ENCODE measurements around the gene CD300E.

DNA sequence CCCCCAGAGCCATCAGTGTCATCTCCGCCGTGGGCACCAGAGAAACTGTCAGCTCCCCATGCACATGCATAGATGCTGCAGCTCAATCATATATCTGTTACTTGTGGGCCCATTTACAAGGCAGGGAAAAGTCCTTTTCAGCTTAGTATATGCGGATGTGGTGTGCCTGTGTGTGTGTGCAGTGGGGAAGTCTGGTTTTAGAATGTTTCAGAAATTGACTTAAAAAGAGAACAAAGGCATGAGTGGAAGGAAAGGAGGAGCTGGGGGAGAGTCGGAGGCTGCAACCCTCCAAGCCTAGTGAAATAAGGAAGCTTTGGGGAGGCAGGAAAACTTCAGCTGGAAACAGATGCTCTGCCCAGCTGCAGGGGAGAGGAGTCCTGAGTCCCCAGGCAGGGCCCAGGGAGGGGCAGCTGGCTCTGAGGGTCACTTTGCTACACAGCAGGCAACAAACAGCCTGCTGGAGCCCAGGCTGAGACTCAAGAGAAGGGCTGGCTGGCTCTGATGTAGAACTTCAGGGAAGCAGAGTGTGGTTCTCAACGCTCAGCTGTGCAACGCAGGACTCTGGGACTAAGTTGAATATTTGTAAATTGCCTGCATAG is 20.4 kb downstream of the CD300E start:
- no peak for TF ChIP-seq REST (IDR thresholded peaks at IDR 0.05; ENCODE audit: low read depth)
- TF ChIP-seq POLR2A (IDR thresholded peaks at IDR 0.05; ENCODE audit: borderline replicate concordance, extremely low read depth, insufficient read depth, insufficient read length) = no peak
- TF ChIP-seq, protein P1, sequence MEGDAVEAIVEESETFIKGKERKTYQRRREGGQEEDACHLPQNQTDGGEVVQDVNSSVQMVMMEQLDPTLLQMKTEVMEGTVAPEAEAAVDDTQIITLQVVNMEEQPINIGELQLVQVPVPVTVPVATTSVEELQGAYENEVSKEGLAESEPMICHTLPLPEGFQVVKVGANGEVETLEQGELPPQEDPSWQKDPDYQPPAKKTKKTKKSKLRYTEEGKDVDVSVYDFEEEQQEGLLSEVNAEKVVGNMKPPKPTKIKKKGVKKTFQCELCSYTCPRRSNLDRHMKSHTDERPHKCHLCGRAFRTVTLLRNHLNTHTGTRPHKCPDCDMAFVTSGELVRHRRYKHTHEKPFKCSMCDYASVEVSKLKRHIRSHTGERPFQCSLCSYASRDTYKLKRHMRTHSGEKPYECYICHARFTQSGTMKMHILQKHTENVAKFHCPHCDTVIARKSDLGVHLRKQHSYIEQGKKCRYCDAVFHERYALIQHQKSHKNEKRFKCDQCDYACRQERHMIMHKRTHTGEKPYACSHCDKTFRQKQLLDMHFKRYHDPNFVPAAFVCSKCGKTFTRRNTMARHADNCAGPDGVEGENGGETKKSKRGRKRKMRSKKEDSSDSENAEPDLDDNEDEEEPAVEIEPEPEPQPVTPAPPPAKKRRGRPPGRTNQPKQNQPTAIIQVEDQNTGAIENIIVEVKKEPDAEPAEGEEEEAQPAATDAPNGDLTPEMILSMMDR (IDR thresholded peaks at IDR 0.05 in 2 of 3, conservative IDR thresholded peaks at IDR 0.05 in 1 of 3; ENCODE audit: borderline replicate concordance in 1 of 3, insufficient read depth in 1 of 3, low read depth in 2 of 3, low read length in 2 of 3) = no peak
- TF ChIP-seq POLR2AphosphoS5 (IDR thresholded peaks at IDR 0.05; ENCODE audit: low read depth, low read length) = no peak
- TF ChIP-seq YY1 (IDR thresholded peaks at IDR 0.05; ENCODE audit: extremely low read depth, insufficient replicate concordance, low read depth, low read length) = no peak
- TF ChIP-seq ATF3 (IDR thresholded peaks at IDR 0.05) = no peak
- no peak for TF ChIP-seq ZFX (IDR thresholded peaks at IDR 0.05)

Measured in HCT116 (cell line).